SK-N-MC (cell line): ENCODE measurements around the gene BAK1.

ENCODE experiments used
- EZH2 ChIP-seq: fragments of 200-600 bp; sonication (generic); IDR thresholded peaks from one replicate; pipeline ENCODE4 v1.6.1; 2017; ENCODE audit warnings: antibody characterized with exemption
- POLR2AphosphoS5 ChIP-seq: IDR thresholded peaks from 2 replicates; pipeline ENCODE4 v1.6.1; 2012; ENCODE audit warnings: mild to moderate bottlenecking, low read depth, low read length, borderline replicate concordance

DNA sequence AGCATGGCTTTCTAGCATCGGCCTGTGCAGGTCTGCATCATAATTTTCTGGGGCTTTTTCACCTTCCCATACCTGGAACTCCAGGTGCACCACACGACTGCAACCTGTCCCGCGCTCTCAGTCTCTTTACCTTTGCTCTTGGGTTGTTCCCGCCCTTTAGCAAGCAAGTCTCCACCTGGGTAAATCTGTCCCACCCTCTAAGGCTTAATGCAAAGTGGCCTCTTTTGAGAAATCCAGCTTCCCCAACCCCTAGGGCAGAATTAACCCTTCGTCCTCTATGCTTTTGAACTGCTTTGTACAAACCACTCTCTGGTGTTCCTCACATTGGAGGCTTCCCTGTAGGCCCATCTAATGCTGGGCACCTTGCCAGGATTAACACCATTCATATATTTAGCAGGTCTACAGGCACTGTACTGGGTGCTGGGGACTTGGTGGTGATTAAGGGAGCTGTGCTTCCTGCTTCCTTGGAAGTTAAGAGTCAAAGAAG, 43.9 kb upstream of the BAK1 start:
- TF ChIP-seq POLR2AphosphoS5, result no peak
- TF ChIP-seq EZH2, result no peak
